Amygdala (tissue), 56 donors: Measurements from ENCODE around the gene ATP5PD.
A peak's percentile ranks its signal among the peaks of the same experiment; 100 is the strongest.

Source experiments
- DNase-seq, 56 donors: peaks; one replicate each; lab custom pipeline; 2025; lab: John Stamatoyannopoulos, UW

Gene ATP5PD

DNA sequence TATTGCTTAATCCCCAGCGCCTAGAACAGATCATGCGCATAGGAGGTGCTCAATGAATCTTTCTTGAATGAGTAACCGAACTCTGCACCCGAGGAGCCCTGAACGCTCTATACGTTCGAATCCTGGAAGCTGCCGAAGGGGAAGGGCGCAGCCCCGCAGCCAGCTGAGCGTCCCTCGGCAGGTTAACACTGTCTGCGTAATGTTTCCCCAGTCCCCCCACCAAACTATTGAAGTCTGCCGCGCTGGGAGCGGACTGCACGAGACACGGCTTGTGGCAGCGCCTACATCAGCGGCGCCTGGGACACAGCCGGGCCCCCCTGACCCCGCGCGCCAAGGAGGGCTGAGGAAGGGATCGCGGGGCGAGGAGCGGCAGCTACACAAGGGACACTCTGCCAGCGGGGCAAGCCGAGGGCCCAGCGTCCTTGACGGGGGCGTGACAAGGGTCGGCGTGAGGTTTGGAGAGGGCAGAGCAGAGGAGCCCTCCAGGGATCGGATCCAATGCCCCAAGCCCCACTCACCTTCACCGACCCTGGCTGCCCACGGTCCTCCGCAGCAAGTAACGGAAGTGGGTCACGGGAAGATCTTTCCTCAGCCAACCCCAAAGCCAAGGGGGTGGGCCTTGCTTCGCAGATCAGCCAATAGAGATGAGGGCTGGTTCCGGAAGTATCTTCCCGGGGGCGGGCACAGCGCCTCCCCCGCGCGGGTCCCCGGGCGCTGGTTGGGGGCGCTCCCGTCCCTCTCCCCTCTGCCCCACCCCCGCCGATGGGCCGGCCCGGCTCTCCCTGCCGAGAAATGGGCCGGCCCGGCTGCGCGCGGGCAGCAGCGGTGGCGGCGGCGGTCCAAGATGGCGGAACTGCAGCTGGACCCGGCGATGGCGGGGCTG lies at the start of gene ATP5PD, which contains the start of gene KCTD2:
Gene ATP5PD (minus strand): TSS at position 563 of the 883 bp plus-strand sequence. CDS start 4,319 bp downstream, outside the sequence.
Gene KCTD2 (plus strand): TSS at position 819 of the 883 bp plus-strand sequence. CDS start 26 bp downstream, at position 845.
- peak; percentile 50 to 97 (median 93) for DNase-seq

DNA sequence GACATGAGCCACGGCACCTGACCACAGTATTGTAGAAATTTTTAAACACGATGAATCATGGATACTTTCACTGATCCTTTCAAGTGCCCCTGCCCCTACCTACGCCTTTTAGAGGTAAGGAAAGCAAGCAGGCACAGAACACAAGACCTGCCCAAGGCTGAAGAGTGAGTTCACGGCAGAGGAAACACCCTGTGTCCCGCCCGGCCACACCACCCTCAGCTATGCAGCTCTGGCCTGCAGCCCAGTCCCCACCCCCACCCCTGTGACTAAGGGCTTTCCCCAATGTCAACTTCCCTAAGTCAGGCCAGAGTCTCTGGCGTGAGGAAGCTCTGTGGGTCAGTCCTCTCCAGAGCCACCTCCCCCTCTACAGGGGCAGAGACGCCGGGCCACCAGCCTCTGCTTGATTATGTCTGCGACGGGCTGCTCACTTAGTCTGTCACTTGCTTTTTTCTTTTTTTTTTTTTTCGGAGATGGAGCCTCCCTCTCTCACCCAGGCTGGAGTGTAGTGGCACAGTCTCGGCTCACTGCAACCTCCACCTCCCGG lies 49.4 kb upstream of the ATP5PD start:
- DNase-seq: peak in 20 of 56 donors; percentile 2 to 34 (median 18)

DNA sequence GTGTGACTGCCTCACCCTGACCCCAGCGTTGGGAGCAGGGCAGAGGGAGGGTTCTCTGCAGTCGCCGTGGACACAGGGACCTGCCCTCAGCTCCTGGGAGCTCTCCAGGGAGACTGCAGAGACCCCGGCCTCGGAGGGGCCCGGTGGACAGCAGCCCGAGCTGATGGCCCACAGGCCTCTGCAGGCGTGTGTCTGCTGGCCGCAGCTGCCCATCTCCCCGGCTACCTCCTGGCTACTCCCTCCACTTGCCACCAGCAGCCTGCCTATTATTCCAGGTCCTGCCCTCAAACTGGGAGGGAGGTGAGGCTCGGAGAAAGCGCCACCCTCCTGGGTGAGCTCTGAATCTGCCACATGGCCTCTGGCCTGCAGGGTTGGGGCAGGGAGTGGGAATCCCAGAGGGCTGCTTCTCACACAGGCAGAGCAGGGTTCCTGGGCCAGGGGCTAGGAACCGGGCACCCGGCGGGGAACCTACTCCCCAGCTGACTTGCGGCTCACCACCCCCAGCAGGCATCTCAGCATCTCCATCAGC lies 48.2 kb upstream of the ATP5PD start:
- no peak for DNase-seq

DNA sequence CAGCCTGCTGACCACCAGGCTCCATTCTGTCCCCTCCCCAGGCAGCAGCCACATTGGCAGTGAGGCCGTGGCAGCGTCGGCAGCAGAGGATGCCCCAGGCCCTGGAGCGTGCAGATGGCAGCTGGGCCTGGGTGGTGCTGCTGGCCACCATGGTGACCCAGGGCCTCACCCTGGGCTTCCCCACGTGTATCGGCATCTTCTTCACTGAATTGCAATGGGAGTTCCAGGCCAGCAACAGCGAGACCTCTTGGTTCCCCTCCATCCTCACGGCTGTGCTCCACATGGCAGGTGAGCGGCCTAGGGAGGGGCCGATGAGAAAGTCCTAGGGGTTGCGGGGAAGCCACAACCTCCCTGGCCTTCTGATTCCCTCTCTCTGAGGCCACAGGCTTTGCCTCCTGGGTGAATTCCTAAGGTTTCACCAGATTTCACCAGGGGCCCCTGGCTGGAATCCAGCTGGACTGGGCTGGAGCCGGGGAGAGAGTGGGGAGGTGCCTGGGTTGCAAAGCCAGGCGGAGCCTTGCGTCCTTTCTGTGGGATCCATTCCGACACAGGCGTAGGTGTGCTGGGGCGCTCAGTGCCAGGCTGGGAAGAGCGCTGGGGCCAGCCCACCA lies 46.9 kb upstream of the ATP5PD start:
- no peak for DNase-seq

DNA sequence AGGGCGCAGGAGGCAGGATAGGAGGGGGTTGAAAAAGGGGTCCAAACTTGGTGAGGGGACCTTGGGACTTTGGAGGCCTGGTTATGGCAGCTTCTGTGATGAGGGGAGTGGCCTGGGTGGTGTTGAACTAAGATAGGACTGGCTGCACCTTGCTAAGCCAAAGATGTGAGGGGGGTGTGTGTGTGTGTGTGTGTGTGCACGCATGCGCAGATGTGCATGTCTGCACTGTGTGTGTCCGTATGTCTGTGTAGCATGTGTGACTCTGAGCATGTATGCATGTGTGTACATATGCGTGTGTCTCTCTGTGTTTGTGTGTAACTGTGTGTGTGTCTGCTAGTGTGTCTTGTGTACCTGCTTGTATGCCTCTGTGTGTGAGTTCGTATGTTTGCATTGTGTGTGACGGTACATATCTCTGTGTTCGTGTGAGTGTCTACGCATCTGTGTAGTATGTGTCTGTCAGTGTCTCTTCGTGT lies 45.1 kb upstream of the ATP5PD start:
- no peak for DNase-seq

DNA sequence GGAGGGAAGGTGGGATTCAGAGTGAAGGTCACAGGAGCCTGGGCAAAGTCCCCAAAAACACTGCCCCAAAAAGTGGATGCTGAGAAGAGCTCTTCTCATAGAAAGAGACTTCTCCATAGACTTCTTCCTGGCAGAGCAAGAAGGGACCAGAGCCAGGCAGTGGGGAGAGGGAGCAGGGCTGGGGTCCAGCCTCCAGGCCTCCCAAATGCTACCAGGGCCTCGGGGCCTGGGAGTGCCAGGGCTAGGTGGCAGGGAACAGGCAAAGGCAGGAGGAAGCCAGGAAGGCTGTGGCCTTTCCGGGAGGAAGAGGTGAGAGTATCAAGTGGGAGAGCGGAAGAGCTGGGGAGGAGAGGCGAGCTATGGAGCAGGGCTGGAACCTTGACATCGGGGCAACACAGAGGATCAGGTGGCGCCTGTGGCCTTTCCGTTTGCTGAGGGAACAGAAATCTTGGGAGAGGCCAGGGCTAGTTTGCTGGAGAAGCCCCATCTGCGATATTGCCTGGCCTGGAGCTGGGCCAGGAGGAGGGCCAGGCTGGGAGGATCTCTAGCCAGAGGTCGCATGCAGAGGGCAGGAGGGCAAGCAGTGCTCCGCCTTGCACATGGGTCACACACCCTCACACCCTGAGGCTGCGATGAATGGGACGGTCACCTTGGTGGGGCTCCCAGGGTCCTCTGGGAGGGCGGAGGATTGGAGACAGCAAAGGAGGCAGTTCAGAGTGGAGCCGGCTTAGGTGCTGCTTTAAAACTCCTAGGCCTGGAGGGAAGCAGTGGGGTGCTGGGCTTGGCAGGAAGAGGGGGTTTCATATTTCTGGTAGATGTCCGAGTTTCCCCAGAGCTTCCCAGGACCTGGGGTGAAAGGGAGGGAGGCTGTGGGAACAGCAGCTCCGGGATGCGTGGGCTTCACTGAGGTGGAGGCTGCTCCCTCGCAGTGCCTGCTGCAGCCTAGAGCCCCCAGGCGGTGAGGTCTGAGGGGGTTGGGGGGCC lies 44.4 kb upstream of the ATP5PD start:
- no peak for DNase-seq

DNA sequence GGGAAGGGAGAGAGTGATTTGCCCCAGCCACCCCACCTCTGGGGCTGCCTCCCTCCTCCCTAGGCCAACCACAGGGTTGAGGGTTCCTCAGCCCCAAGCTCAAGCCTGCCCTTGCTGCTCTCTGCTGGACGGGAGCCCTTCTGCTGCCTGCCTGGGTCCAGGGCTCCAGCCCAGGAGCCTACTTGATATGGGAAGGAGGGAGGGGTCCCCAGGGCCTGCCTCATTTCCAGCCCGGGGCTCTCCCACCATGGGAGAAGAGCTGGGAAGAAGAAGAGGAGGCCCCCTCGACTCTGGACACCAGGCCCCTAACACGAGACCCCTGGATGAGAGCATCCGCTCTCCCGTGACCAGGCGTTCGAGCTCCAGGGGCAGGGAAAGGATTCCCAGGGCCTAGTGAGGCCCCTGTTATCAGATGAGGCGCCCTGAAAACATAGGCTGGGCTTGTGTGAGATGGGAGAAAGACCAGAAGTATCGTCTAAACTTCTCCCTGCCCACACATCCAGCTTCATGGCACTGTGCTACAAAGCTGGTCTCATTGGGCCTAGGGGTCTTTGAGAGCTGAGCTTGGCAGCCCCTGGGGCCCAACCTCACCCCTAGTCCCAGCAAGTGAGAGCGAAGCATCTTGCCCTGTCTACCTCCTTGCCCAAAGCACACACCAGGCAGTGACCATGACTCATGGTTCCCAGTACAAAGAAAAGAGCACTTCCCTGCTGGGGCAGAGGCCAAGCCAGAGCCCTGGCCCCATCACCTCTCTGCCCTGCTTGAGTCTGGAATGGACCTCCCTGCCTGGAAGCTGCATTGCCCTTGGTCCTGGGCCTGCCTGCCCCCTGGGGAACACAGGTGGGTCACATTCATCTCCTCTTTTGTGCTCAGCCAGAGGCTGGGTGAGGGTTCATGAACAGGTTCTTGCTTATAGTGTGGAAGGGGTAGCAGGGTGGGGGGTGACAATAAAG lies 42.0 kb upstream of the ATP5PD start:
- no peak for DNase-seq

DNA sequence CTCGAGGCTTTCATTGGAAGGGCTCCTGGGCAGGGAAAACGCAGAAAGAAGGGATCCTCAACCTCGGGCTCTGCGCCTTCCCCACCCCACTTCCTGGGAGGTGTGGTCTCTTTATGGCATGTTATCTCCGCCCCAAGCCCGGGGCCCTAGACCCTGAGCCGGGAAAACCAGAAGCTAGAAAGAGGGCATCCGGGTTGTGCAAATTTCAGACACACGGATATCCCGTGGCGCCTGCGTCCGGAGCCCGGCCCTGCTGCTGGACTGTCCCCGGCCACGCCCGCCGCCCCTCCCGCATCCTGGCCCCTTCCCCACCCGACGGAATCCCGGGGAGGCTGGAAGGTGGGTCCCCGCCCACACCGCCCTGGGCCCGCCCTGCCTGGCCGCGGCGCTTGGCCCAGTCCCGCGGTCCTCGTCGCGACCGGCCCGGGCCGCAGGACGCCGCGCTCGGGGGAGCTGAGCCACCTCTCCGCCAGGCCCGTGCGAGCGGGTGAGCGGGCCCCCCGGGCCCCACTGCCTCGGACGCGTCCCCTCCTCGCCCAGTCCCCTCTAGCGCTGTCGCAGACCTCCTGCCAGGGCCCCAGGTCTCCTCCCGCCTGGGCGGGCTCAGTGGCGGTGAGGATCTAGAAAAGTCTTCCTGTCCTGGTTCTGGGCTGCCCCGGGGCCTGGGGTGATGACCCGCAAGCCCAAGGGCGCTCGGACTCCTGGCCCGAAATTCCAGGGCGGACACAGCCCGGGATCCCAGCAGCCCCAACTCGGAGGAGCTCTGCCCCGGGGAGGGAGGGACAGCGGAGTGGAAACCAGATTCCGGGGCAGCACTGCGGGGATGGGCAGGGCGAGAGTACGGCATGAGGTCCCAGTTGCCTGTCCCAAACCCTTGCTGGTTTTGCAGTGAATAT lies 41.0 kb upstream of the ATP5PD start, which contains the start of gene SLC16A5:
Gene SLC16A5 (plus strand): TSS at position 397 of the 896 bp plus-strand sequence. CDS start 5,683 bp downstream, outside the sequence.
- peak in 8 of 56 donors; percentile 5 to 30 (median 19) for DNase-seq

DNA sequence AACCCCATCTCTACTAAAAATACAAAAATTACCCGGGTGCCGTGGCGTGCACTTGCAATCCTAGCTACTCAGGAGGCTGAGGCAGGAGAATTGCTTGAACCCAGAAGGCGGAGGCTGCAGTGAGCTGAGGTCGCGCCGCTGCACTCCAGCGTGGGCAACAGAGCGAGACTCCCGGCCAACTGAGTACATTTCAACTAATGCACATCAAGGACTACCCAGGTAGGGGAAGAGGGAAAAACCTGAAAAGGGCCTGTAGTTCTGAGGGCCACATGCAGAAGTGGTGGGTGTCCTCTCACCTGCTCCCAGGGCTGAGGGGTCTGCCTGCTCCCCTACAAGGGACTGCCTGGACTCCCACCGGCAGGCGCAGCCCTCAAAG lies 40.4 kb upstream of the ATP5PD start:
- DNase-seq: no peak

DNA sequence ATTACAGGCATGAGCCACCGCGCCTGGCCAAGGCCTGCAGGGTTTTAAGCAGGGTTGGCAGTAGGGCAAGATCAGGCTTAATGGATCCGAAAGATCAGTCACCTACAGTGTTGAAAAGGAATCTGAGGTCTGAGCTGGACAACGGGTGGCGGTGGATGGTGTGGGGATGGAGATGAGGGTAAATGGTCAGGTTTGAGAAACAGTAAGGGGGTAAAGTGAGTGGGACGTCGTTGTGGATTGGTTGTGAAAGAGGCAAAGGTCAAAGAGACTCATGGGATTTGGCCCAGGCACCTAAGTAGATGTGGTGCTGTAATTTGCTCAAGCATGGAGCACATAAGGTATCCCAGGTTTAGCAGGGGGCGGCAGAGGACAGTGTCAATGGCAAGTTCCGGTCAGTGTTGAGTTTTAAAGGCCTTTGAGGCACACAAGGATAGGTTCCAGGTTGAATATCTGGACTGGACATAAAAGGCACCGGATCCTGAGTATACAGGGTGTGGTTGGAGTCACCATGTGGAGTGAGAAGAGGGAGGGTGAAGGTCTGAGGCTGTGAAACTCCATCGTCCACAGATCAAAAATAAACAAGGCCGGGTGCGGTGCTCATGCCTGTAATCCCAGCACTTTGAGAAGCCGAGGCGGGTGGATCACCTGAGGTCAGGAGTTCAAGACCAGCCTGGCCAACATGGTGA lies 39.9 kb upstream of the ATP5PD start:
- DNase-seq: no peak

DNA sequence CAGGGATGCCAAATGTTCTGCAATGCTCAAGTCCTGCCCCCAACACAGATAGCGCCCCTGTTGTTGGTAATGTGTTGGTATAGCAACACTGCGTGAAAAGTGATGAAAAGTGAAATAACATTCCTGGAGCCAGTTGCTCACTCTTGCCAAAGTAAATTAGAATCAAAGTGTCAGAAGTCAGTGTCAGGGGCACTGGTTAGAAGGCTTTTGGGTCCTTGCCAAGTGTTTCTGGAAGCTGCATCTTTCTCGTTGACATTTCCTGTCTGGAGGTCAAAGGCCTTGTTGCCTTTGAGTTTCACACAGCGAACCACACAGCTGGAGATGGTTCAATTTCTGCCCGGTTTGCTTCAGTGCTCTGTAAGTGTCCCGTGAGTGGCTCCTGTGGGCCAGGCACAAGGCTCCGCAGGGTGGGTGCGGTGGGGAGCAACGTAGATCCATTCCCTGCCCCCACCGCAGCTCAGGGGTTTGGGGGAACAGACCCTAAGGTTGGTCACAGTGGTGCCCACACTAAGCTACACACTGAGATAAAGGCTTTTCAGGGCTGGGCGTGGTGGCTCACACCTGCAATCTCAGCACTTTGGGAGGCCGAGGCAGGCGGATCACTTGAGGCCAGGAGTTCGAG lies 37.4 kb upstream of the ATP5PD start:
- DNase-seq: no peak

DNA sequence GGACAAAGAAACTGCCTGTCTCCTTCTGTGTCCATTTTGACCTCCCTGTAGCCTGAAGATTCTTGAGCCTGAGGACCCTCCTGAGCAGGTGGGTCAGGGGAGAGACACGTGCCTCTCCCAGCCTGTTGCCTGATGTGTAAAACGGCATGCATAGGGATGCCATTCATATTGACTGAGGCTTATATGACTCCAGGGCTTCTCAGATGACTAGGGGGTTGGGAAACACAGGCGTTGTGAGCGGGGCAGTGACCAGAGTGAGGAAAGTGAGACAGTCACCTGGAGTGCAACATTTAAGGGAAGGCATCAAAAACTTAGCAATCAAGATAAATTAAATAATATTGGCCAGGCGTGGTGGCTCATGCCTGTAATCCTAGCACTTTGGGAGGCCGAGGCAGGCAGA lies 35.9 kb upstream of the ATP5PD start:
- DNase-seq: no peak

DNA sequence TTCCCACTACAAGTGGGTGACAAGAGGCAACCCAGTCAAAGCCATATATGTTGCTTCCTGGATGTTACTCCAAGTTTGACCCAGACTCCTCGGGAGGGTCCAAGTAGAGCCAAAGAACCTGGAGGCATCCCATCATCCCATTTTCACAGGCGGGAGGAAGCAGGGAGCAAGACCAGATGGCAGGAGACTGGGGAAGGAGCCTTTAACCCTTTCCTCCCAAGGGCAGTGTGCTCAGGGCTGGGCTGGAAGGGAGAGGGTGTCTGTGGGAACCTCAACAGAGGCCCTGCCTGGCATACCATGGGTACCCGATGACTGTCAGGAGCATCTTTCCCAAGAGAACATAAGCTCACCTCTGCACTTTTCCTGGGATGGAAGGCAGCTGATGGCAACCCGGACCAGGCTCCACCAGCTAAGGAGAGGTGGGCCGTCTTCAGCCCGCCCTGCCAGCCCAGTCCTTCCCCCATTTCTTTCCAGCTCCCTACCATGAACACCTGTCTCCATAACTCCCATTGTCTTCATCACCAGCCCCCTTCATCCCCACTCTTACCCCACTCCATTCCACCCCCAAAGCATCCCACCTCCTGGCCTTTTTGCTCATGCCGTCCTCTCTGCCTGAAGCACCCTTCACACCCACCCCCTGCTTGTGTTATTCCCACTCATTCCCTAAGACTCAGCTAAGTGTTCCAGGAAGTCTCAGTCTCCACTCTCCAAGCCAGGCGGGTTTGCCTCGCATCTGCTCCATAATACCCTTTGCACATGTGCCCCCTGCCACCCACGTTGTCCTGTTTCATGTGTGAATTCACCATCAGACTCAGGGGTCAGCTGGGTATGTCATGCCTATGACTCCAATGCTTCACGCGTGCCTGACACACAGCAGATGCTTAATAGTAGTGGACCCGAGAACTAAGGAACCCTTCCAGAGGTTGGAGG lies 35.1 kb upstream of the ATP5PD start:
- no peak for DNase-seq

DNA sequence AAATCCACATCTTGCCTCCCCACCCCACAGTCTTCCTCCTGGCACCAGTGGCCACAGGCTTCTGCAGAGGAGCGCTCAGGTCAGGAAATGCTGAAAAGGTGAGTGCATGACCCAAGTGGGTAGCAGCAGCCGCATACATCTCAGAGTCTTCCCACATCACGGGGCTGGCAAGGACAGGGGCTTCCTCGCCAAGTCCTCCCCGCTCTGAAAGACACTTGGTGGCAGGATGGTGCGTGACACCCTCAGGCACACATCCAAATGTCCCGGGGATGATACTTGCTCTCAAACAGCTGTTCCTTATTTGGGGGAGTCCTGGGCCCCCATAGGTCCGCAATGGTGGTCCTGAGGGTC lies 32.2 kb upstream of the ATP5PD start:
- no peak for DNase-seq

DNA sequence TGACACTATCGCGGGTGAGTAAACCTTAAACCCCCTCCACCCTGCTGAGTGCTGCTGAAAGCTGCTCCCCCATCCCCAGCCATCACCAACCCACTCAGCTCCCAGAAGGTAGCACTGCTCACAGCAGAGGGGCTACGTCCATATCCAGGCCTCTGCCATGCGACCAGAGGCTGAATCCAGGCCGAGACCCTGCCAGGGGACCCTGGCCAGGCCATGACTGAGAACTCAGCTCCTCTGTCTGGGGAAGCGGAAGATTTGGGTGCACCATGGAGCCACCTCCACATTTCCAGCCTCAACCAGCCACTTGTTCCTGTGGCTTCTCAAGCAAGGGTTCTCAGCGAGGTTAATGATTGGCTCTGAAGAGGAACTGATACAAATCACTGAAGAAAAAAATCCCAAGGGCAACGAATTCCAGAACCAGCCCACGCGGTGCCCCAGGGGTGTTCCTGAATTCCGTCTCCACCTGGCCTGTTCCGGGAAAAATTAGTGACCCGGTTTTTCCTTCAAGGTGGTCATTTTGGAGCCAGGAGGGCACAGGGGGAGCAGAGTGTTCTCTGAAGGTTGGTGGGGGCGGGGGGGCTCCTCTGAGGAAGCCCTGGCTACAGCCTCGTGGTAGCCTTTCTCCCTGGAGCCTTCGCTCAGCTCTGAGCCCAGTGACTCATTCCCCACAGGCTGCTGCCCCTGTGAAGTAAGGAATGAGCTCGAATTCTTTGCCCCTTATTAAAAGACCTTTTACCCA lies 31.7 kb upstream of the ATP5PD start:
- no peak for DNase-seq
